Upper lobe of right lung (tissue), 1 donor: ENCODE measurements around the gene PIGM. TPM values are rescaled to one million over a fixed set of nuclear protein-coding genes. Genes with fewer than 3 reads are reported as not detected.
"Not testable (repeated sequence)": the region's sequence is repeated elsewhere in the genome, so short reads cannot be mapped to it uniquely, and the experiment has no call there.

Experiments used
- ATAC-seq: fragments of 200-7000 bp; cut with Tn5 transposase; one replicate; pipeline ENCODE4 v1.9.1; 2020; ENCODE audit warnings: mild to moderate bottlenecking, moderate library complexity
- DNase-seq: peaks from one replicate; pipeline ENCODE4 v3.0.0-alpha.2; 2020
- H3K27ac ChIP-seq: fragments of 200-600 bp; one replicate; pipeline ENCODE4 v1.8.0; 2022
- H3K27me3 ChIP-seq: fragments of 200-600 bp; one replicate; pipeline ENCODE4 v1.8.0; 2022; ENCODE audit warnings: mild to moderate bottlenecking
- H3K36me3 ChIP-seq: fragments of 200-600 bp; one replicate; pipeline ENCODE4 v1.8.0; 2022
- H3K4me1 ChIP-seq: fragments of 200-600 bp; one replicate; pipeline ENCODE4 v1.8.0; 2022
- H3K4me3 ChIP-seq: fragments of 200-600 bp; one replicate; pipeline ENCODE4 v1.8.0; 2022; ENCODE audit warnings: mild to moderate bottlenecking
- H3K9me3 ChIP-seq: fragments of 200-600 bp; one replicate; pipeline ENCODE4 v1.8.0; 2022
- CTCF ChIP-seq: fragments of 200-600 bp; IDR thresholded peaks from one replicate; pipeline ENCODE4 v1.8.0; 2022; ENCODE audit warnings: antibody characterized with exemption
- intact Hi-C: fragments of 100-400 bp; cut with DNase I; formaldehyde crosslinking; loops from one replicate; pipeline ENCODE4 v1.11.0; 2022
- total RNA-seq: library from RNA; stranded (reverse); fragmentation: NEBNext Ultra II Directional; extraction: Animal tissue kit (Norgen Biotek cat#: 25700); gene quantifications from one replicate; pipeline ENCODE4 v1.2.1, GENCODE V29; 2021
- donor health status: DM: no; HTN: yes; CAD: no; lungs with severe emphysema.

The PIGM gene
- total RNA-seq, 1 donor from 2014 or later, result 7.1 TPM

- intact Hi-C loops, result no loop called here
- TF ChIP-seq CTCF, result no peak
- H3K9me3 ChIP-seq, result no peaks in the 10 kb centered on the region
These were observed 24.9 kb upstream of the PIGM start for GRCh38 chr1:160056648-160057169.

GRCh38 chr1:160053548-160054365 is 22.0 kb upstream of the PIGM start:
- ATAC-seq, result no peak

More at GRCh38 chr1:160056648-160057169, 24.9 kb upstream of the PIGM start:
- Histone ChIP-seq H3K36me3 (no peaks in the 10 kb centered on the region), H3K27ac (no peak overlapping the region), H3K27me3 (peaks cover 18% of the 10 kb centered on the region), H3K4me1 (no peaks in the 10 kb centered on the region), H3K4me3 (no peak overlapping the region)
- no peak for ATAC-seq
- DNase-seq, result no peak

GRCh38 chr1:160052936-160053335 is 21.1 kb upstream of the PIGM start:
- Histone ChIP-seq H3K27ac (no peak overlapping the region), H3K36me3 (no peaks in the 10 kb centered on the region), H3K27me3 (peaks cover 18% of the 10 kb centered on the region), H3K4me3 (no peak overlapping the region), H3K4me1 (no peaks in the 10 kb centered on the region), H3K9me3 (no peaks in the 10 kb centered on the region)
- ATAC-seq (no peak), DNase-seq (no peak)
- no peak for TF ChIP-seq CTCF
- intact Hi-C loops, result no loop called here

More at GRCh38 chr1:160053548-160054365, 22.0 kb upstream of the PIGM start:
- H3K9me3 ChIP-seq, result no peaks in the 10 kb centered on the region
- TF ChIP-seq CTCF, result no peak
- no peaks in the 10 kb centered on the region for H3K4me1 ChIP-seq
- H3K27ac ChIP-seq, result no peak overlapping the region
- no peak overlapping the region for H3K4me3 ChIP-seq
- H3K27me3 ChIP-seq, result peaks cover 18% of the 10 kb centered on the region
- H3K36me3 ChIP-seq, result no peaks in the 10 kb centered on the region
- intact Hi-C loops, result no loop called here
- no peak for DNase-seq

- Histone ChIP-seq H3K9me3 (no peaks in the 10 kb centered on the region), H3K27ac (no peak overlapping the region), H3K27me3 (peaks cover 14% of the 10 kb centered on the region), H3K36me3 (no peaks in the 10 kb centered on the region), H3K4me1 (peaks cover 9% of the 10 kb centered on the region), H3K4me3 (no peak overlapping the region)
- TF ChIP-seq CTCF, result no peak
- intact Hi-C loops, result no loop called here
- ATAC-seq, result no peak
- no peak for DNase-seq
These were observed 18.8 kb upstream of the PIGM start for GRCh38 chr1:160050619-160051018.

GRCh38 chr1:160050182-160050581 is 18.4 kb upstream of the PIGM start:
- intact Hi-C loops, H3K9me3 ChIP-seq, H3K36me3 ChIP-seq, H3K4me3 ChIP-seq, DNase-seq, H3K27ac ChIP-seq, ATAC-seq, H3K27me3 ChIP-seq, H3K4me1 ChIP-seq: not testable (repeated sequence)

GRCh38 chr1:160049101-160049500 is 17.3 kb upstream of the PIGM start:
- Histone ChIP-seq H3K4me1 (peaks cover 9% of the 10 kb centered on the region), H3K4me3 (no peak overlapping the region), H3K9me3 (no peaks in the 10 kb centered on the region), H3K36me3 (no peaks in the 10 kb centered on the region), H3K27ac (no peak overlapping the region), H3K27me3 (peaks cover 5% of the 10 kb centered on the region)
- no peak for TF ChIP-seq CTCF
- no peak for ATAC-seq
- intact Hi-C loops, result no loop called here
- DNase-seq, result no peak
